ENCODE data around the gene EFNA2.

The EFNA2 gene

DNA sequence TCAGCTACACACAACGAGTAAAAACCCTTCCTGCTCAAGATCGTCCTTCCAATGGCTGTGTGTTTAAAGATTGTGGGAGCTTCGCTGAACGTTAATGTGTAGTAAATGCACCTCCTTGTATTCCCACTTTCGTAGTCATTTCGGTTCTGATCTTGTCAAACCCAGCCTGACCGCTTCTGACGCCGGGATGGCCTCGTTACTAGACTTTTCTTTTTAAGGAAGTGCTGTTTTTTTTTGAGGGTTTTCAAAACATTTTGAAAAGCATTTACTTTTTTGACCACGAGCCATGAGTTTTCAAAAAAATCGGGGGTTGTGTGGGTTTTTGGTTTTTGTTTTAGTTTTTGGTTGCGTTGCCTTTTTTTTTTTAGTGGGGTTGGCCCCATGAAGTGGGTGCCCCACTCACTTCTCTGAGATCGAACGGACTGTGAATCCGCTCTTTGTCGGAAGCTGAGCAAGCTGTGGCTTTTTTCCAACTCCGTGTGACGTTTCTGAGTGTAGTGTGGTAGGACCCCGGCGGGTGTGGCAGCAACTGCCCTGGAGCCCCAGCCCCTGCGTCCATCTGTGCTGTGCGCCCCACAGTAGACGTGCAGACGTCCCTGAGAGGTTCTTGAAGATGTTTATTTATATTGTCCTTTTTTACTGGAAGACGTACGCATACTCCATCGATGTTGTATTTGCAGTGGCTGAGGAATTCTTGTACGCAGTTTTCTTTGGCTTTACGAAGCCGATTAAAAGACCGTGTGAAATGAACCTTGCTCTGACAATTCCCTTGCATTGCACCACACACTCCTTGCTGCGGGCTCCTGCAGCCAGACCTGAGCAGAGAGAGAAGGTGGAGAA, 13.0 kb upstream of the EFNA2 start:
- no peak for DNase-seq

DNA sequence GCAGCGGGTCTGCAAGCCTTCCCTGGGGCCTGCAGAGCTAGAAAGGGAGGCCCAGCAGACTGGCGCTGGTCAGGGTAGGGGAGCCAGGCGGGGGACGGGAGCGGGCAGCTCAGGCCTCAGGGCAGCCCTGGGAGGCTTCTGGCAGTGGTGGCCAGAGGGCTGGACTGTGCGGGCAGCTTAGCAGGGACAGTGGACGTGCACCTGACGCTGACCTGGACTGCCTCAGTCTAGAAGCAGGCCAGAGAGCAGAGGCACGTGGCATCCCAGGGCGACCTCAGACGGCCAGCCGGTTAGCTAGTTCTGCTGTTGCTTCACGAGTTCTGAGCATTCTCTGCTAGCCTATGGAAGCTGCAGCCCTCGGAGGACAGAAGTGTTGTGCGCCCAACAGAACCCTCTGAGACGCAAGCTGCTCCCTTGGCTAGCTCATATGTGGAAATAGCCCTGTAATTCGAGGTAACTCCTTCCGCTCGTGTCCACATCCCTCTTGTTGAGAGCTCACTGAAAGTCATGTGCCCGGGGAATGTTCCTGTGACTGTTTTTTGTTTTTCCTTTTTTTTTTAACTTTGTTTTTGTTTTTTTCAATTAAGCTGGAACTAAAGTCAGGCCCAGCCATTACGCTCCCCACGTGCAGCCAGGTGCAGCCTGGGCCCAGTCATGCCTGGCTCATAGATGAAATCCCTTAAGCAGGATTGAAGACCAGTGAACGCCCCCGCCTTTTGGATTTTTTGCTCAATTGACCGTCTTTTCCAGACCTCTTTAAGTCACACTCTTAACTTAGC, 12.2 kb upstream of the EFNA2 start:
- DNase-seq: no peak

DNA sequence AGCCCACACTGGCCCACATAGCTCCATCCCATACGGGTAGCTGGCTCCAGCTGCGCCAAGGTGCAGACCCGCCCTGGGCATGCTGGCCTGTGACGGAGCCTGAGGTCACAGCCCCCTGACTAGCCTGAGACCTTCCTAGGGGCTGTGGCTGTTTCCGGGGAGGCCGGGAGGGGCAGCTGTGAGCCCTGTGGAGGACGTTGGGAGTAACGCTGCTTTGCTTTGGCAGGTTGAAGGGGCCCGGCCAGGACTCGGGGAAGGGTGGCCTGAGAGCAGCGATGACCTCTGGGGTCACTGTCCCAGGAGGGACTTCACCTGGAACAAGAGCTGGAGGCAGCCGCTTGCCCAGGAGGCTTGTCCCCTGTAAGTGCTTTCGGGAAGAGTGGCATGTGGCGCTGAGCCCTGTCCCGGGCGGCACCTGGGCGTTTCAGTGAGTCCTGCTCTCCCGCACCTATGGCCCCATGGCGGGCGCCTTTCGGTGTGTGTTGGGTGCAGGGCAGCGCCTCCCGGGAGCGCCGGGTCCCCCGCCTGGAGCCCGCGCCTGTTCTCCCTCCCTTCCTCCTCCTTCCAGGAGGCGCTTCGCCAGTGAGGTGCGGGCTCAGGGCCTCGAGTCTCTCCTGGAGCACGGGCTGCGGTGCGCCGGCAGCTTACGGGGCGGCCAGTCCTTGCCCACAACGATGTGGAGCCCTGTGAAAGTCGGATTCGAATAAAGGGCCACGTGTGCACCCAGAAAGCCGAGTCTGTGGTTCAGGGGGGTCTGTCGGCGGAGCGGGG, 11.4 kb upstream of the EFNA2 start:
- no peak for DNase-seq

DNA sequence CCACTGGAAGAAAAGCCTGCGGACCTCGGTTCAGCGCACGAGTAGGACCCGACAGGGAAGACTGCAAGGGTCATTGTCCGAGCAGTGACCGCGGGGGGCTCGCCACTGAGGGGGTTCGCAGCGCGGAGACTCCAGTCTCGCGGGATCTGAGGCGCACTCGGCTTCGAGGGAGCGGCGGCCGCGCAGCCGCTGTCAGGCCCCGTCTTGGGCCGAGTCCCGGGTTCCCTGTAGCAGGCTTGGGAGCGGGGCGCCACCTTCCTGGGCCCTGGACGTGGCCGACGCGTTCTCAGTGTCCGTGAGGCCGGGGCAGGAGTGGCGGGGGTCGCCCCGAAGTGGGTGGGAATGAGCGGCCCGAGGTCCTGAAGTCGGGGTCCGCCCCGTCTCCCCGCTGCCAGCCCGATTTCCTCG, 10.8 kb upstream of the EFNA2 start:
- no peak for DNase-seq

DNA sequence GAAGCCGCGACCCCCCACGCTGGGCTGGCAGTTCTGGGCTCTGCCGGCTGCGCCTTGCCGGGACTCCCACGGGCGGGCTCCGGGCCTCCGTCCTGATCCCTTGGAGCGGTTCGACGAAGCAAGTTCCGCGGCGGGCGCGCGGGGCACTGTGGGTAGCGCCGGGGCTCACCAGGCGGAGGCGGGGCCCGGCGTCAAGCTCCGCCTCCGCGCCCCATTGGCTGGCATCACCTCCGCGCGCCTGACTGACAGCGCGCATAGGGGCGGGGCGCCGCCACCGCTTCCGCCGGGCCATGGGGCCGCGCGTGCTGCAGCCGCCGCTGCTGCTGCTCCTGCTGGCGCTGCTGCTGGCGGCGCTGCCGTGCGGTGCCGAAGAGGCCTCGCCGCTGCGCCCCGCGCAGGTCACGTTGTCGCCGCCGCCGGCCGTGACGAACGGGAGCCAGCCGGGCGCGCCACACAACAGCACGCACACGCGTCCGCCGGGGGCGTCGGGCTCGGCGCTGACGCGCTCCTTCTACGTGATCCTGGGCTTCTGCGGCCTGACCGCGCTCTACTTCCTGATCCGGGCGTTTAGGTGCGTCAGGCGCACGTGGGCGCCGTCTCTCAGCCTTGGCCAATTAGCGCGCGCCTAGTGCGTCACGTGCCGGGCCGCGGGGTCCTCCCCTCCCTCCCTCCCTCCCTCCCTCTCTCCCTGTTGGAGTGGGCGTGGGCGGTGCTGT, 10.3 kb upstream of the EFNA2 start, which contains the start of gene FAM174C:
Gene FAM174C, plus strand, starts transcription at position 271 of the 716 bp plus-strand sequence. Its CDS starts 20 bp downstream, at position 291.
- peak; percentile 97 for DNase-seq

DNA sequence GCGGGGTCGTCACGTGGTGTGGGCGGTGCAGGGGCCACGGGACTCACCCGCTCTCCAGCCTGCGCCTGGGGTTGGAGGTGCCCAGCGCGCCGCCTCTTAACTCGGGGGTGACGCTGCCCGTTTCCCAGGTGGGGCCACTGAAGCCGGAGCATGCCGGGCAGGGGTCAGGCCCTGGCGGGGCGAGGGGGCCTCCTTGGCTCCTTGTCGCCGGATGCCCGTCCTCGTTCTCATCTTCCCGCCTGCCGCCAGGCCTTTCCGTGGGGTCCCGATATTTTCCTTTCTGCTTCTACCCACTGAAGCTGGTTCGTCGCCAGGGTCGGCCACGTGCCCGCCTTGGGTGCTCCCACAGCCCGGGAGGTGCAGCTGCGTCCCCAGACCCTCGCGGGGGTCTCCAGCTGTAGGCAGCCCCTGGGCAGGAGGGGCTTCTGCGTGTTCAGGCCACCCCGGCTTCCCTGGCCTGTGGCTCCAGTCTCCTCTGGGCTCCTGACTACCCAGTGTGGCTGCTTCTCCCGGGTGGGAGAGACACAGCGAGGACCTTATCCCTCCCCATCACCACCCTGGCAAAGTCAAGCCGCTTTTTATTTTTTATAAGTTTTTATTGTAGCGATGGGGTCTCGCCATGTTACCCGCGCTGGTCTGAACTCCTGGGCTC, 9.6 kb upstream of the EFNA2 start:
- no peak for DNase-seq

DNA sequence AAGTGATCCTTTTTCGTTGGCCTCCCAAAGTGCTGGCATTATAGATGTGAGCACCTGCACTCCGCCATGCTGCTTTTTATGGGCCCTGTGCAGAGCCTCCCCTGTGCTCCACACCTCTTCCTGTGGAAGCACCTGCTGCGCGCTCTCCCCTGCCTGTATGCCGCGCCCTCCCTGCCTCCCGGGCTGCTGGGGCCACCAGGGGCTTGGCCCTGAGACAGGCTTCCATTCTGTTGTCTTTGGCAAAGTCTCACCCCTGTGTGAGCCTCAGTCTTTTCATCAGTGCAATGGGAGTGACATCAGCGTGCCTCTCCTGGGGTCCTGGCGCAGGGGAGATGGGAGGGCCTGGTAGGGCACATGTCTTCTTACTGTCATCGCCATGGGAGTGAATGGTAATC, 9.0 kb upstream of the EFNA2 start:
- no peak for DNase-seq

DNA sequence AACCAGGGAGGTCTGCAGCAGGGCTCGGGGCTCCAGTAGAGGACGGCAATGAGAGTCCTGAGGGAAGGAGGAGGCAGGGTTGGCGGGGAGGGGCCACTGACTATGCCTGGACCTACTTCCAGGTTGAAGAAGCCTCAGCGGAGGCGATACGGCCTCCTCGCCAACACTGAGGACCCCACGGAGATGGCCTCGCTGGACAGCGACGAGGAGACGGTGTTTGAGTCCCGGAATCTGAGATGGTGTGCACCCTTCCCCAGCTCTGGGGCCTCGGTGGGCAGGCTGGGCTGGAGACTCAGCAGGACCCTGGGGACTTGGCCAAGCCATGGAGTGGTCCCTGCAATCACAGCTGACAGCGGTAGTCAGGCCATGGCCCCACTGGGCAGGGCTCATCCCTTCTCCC, 8.6 kb upstream of the EFNA2 start:
- no peak for DNase-seq

DNA sequence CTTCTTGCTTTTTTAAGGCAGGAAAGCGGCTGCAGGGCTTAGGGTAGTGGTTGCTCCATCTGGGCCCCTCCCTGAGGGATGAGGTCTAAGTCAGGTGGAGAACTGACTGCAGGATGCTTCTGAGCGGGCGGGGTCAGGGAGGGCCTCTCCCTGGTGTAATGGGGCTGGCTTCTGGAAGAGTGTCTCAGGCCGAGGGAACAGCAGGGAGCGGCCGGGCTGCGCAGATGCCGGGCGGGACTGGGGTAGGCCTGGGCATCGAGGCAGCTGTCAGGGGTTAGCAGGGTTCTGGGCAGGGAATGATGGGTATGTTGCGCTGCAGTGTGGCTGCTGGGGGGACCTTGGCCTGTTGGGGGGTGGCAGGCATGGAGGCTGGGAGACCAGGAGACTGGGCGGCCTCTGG, 7.6 kb upstream of the EFNA2 start:
- DNase-seq: no peak

DNA sequence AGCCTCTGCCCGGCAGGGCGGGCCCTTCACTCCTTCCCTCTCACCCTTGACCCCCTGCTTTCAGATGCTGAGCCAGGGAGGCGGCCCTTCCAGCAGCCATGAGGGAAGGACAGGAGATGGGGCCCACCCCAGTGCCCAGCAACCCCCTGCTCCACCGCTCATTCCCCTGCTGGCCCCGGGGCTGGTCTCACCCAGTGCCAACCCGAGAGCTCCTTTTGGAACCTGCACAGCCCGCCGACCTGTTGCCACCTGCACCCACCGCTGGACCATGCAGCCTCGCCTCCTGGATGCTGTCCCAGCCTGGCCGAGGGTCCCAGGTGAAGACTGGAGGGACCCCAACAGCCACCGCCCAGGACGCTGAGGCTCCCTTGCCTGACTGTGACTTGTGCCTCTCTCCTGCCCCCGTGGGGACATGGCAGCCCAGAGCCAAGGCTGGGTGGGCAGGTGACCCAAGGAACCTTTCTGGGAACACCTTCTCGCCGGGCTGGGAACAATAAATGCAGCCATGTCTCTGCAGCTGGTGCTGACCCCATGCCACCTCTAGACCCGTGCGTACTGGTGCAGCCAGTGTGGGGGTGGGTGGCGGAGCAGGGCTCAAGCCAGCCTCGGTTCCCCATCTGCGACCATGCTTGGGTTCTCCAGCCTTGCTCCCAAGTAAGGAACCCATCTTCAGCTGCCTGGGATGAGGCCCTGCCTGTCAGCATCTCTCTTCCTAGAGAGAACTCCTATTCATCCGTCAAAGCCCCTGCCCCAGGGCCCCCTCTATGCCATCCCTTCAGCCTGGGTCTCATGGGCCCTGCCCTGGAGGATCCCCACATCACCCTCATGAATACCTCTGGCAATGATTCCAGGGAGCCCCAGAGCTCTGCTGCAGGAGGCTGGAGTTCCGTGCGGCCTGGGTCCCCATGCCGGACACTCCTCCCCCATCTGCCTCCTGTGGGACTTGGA, 6.7 kb upstream of the EFNA2 start:
- DNase-seq: no peak

DNA sequence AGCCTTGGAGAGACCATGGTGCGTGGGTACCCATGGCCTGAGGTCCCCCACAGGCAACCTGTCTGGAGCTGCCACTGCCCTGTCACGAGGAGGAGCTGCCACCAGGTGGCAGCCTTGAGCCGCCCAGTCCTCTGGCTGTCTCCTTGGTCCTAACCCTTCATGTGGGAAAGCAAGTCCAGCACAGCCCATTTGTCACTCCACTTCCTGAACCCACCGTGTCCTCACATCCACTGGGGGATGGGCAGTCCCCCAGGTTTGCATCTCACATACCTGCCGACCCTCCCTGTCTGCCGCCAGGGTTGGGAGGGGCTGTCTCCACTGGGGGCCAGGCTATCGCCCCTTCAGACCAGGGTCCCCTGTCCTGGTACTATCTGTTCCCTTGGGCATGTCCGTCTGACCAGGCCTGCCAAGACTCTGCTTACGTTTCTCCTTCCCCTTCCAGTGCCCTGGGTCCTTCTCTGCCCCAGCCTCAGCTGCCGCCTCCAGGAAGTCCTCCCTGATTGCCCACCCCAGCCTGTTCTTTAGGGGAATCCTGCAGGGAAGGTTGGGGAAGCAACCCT, 5.8 kb upstream of the EFNA2 start:
- DNase-seq: peak; percentile 82

DNA sequence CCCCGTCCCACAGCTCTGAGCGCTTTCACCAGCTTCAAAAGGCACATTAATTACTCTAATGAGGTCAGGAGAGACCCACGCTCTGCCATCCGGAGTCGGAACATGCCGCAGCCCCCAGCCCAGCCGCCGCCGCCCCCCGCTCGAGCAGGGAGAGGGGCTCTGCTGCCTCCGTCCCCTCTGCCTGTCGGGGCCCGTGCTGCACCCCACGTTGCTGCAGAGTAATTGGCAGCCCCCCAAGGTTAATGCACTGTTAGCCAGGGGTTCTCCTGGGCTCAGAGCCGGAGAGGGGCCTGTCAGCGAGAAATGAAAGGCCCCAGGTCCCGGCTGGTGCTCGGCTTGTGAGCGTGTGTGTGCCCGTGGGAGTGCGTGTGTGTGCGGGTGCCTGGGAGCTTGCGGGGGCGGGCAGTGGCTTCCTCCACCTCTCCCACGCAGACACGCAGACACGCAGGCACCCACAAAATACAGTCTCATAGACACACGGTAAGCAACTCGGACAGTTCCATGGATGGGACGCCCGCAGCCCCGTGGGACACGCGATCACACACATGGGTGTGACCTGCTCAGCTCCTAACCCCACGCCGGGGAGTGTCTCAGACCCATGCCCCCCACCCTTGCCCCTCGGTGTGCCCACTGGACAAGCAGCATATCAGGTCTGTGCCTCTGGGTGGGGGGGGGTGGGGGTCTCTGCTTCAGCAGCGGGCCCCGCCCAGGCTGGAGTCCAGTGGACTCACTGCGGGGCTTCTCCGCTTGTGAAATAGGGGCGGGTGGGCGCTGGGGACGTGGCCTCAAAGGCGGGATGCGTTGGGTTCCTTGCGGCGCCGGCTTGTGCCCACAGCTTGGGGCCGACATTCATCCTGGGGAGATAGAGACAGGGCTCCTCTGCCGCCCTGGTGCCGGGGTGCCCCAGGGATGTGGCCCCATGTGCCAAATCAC, 4.8 kb upstream of the EFNA2 start:
- no peak for DNase-seq

DNA sequence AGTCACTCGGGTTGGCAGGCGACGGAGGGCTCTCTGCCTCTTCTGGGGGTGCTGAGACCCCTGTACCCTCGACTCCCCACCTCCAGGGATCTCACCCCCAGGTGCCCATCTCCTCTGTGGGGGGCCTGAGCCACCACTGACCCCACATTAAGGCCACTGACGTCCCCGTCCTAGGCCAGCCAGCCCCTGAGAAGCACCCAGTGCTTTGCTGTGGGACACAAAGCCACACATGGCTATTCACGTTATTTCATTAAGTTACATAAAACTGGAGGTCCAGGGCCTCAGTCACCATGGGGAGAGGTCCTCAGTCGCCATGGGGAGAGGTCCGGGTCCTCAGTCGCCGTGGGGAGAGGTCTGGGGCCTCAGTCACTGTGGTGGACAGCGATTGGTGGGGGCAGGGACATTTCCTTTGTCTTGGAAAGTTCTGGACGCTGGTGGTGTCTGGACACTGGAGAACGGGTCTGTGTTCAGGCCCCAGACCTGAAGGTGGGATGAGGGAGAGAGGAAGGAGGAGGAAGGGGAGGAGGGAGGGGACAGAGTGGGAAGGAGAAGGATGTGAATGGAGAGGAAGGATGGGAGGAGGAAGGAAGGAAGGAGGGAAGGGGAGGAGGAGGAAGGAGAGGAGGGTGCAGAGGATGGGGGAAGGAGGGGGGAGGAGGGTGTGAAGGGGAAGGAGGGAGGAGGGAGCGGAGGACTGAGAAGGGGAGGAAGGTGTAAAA, 3.9 kb upstream of the EFNA2 start:
- no peak for DNase-seq

DNA sequence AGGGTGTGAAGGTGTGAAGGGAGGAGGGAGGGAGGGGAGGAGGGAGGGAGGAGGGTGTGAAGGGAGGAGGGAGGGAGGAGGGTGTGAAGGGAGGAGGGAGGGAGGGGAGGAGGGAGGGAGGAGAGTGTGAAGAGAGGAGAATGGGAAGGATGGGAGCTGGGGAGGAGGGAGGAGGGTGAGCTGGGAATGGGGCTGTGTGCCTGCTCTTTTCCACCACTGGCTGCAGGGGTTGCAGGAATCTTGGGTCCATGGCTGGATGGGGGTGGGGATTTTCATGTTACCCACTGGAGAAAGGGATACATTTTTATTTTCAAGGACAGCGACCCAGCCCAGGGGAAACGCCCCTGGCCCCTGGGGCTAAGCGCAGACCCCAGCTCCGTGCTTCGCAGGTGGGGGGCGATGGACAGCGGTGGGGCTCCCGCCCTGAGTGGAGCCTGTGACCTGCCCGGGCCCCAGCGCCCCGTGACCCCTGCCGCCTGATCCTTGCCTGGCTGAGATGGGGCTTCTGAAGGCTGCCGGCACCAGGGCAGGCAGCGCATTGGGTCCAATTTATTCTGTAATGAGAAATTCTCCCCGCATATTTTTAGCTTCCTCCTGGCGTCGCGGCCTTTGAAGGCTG, 3.0 kb upstream of the EFNA2 start:
- no peak for DNase-seq

DNA sequence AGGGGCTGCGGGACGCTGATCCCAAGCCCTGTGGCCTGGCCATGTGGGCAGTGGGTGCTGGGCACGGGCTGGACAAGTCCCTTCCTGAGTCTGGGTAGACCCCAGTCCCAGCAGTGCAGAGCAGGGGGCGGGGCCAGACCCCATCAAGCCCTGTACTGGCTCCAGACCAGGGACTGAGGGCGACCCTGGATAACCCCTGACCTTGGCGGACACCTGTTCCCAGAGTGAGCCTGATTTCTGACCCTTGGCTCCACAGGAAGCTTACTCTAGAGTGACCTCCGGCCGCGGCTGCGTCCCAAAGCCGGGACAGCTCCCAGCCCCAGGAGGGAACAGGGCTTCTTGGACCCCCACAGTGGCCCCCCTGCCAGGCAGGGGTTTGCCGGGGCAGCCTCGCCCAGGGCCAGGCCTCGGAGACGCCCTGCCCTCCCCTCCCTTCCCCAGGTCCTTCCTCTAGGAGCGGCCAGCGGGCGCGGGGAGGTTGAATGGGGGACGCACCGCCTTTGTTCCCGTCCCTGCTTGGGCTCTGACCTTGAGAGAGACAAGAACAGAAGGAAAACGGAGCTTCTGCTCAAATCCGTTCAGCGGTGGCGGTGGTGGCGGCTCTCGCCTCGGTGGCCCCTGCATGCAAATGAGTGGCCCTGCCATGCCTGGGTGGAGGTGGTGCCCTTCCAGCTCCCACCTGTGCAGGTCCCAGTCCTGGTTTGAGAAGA, 2.3 kb upstream of the EFNA2 start:
- no peak for DNase-seq

DNA sequence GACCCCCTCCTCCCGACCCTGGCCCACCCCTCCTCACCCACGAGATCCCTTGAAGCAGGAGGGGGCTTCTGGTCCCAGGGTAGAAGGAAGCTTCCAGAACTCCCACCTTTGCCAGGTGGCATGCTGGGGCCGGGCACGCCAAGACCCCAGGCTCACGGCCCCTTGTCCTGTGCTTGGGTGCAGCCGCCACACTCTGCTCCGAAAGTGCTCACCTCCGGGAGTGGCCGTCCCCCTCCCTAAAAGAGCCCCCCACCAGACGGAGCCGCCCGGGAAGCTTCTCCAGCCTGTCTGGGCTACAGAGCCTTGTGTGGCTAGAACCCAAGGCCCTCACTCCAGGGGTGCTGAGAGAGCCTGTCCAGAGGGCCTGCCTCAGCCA, 1.8 kb upstream of the EFNA2 start:
- DNase-seq: no peak

DNA sequence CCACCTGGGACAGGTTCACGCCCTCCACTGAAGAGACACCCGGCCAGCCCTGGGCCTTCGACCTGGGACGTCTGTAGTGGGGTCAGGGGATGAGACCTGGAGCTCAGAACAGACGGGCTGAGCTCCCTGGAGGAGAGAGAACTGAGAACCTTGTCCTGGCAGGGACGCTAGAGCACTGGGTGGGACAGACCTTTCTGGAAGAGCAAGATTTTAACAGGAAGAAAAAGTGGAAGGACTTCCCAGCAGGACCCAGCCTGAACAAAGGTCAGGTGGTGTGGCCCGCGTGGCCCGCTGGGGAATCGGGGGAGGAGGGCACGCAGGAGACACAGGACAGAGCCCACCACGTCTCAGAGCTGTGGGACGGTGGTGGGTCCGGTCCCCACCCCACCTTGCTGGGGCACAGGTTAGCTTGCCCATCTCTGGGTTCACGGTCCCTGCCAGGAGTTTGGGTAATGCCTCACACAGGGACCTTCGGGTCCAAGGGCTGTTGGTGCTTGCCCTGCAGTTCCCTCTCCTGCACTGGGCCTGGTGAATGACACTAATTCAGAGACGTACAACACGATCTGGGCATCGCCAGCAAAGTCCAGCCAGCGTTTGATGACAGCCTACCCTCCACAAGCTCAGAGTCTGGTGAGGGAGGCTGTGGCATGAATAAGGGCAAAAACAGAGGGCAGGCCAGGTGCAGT, 1.2 kb upstream of the EFNA2 start:
- DNase-seq: no peak
